Ovary (tissue), 3 donors: ENCODE data around the gene CLTB.

Experiments
- EP300 ChIP-seq: sonication (generic); formaldehyde crosslinking; IDR thresholded peaks from one replicate; pipeline ENCODE4 v1.6.1; 2017; ENCODE audit warnings: antibody characterized with exemption
- POLR2A ChIP-seq: fragments of 450-650 bp; IDR thresholded peaks from one replicate; pipeline ENCODE4 v1.6.1; 2017; ENCODE audit warnings: antibody characterized with exemption, mild to moderate bottlenecking, moderate library complexity
- TF ChIP-seq, protein P1 (sequence below), 3 donors: fragments of 450-650 bp in 2 of 3; fragments of 200-600 bp in 1 of 3; IDR thresholded peaks; one replicate each; pipeline versions ENCODE4 v1.5.1 to v1.8.0; 2016 to 2022; ENCODE audit warnings: antibody characterized with exemption in 3 of 3, mild to moderate bottlenecking in 1 of 3
- donor health status: DM: no; HTN: no; CAD: no.

DNA sequence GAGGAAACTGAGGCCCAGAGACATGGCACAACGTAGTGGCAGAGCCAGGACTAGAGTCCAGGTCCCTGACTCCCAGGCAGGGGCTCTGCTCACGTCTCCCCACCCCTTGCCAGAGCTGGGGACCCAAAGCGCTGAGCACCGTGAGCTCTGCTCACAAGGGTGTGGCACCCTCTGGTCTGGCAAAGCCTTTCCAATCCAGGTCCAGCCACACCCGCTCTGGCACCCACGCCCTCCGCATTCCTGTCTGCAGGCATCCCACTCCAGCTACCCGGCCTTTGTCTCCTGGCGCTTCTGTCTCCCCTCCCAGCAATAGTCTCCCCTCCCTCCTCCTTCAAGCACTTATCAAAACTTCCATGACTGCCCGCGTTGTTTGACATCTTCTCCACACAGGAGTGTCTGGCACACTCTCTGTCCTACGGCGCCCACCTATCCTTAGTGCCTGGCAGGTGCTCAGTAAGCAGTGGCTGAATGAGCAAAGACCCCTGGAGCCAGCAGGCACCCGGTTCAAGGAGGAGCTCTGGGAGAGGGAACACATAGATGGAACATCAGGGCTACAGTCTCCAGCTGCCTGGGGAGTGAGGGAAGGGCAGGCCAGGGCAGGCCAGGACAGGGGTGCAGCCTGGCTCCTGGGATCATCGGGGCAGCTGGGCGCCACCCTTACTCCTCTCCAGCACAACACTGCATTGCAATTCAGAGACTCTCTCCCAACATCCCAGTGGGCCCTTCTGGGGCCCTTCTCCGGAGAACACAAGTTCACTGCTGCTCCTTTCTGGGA, 15.8 kb downstream of the CLTB start:
- TF ChIP-seq, protein P1, sequence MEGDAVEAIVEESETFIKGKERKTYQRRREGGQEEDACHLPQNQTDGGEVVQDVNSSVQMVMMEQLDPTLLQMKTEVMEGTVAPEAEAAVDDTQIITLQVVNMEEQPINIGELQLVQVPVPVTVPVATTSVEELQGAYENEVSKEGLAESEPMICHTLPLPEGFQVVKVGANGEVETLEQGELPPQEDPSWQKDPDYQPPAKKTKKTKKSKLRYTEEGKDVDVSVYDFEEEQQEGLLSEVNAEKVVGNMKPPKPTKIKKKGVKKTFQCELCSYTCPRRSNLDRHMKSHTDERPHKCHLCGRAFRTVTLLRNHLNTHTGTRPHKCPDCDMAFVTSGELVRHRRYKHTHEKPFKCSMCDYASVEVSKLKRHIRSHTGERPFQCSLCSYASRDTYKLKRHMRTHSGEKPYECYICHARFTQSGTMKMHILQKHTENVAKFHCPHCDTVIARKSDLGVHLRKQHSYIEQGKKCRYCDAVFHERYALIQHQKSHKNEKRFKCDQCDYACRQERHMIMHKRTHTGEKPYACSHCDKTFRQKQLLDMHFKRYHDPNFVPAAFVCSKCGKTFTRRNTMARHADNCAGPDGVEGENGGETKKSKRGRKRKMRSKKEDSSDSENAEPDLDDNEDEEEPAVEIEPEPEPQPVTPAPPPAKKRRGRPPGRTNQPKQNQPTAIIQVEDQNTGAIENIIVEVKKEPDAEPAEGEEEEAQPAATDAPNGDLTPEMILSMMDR (IDR thresholded peaks at IDR 0.05) = no peak
- TF ChIP-seq POLR2A (no peak), EP300 (no peak)
